GM12872 (cell line): ENCODE measurements around the gene NLRP9.
"Not testable (repeated sequence)": the region's sequence is repeated elsewhere in the genome, so short reads cannot be mapped to it uniquely, and the experiment has no call there.

ENCODE experiments used
- TF ChIP-seq, protein P1 (sequence below): IDR thresholded peaks from 3 replicates; pipeline ENCODE4 v1.5.1; 2011; ENCODE audit warnings: low read depth, mild to moderate bottlenecking, low read length, moderate library complexity; ENCODE audit not compliant: insufficient read depth

NLRP9 gene

DNA sequence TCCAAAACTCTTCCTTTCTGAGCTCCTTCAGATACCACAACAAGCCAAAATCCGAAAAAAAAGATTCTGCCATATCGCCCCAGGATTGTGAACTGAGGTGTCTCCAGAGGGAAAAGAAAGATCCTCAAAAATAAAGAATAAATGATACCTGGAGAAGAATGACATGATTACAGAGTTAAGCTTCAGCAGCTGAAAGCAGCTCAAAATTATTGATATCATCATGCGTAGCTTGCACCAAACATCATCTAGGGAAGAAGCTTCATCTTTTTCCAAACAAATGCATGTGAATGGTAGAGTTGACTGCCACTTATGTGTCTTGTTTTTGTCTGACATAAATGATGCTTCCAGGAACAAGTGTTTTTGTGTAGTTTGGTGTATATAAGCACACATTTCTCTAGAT lies at the start of gene NLRP9:
Gene NLRP9 (minus strand): TSS at position 101 of the 400 bp plus-strand sequence. CDS start 28 bp downstream, at position 73.
- TF ChIP-seq, protein P1, sequence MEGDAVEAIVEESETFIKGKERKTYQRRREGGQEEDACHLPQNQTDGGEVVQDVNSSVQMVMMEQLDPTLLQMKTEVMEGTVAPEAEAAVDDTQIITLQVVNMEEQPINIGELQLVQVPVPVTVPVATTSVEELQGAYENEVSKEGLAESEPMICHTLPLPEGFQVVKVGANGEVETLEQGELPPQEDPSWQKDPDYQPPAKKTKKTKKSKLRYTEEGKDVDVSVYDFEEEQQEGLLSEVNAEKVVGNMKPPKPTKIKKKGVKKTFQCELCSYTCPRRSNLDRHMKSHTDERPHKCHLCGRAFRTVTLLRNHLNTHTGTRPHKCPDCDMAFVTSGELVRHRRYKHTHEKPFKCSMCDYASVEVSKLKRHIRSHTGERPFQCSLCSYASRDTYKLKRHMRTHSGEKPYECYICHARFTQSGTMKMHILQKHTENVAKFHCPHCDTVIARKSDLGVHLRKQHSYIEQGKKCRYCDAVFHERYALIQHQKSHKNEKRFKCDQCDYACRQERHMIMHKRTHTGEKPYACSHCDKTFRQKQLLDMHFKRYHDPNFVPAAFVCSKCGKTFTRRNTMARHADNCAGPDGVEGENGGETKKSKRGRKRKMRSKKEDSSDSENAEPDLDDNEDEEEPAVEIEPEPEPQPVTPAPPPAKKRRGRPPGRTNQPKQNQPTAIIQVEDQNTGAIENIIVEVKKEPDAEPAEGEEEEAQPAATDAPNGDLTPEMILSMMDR = no peak

GRCh38 chr19:55781112-55781511 lies 42.9 kb upstream of the NLRP9 start:
- TF ChIP-seq, protein P1 = no peak

GRCh38 chr19:55778331-55778730 lies 40.1 kb upstream of the NLRP9 start:
- TF ChIP-seq, protein P1 = no peak

DNA sequence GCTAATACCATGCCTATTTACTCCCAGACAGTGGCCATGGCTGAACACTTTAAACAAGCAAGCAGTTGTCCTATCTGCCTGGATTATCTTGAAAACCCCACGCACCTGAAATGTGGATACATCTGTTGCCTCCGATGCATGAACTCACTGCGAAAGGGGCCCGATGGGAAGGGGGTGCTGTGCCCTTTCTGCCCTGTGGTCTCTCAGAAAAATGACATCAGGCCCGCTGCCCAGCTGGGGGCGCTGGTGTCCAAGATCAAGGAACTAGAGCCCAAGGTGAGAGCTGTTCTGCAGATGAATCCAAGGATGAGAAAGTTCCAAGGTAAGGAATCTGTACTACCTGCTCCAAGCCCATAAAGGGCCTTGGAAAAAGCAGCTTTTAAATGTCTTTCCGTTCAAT lies 39.3 kb upstream of the NLRP9 start:
- TF ChIP-seq, protein P1 = no peak

- TF ChIP-seq, protein P1 = not testable (repeated sequence)
These were observed 30.6 kb upstream of the NLRP9 start, which contains the start of gene RFPL4AL1 for GRCh38 chr19:55768818-55769217. RFPL4AL1 (plus strand) TSS chr19:55769118; CDS start chr19:55771805, 2,687 bp downstream.

DNA sequence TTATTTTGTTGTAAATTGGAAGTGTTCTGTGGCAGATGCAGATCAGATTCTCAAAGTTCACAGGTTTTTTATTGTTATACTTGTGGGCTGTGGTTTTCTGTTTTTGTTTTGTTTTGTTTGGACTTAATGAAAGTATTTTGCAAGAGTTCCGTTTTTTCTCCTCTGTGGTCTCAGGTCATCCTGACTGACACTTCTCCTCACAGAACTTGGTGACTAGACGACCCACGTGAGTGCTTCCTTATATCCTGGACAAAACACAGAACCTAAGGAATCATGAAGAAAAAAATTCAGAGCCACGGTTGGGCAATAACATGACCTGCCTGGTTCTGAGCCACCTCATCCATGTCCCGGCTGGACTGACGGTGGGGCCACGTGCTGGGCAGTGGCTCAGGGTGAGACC lies 28.3 kb upstream of the NLRP9 start:
- TF ChIP-seq, protein P1 = no peak

GRCh38 chr19:55758797-55759196 lies 20.6 kb upstream of the NLRP9 start, which contains the start of gene RFPL4A:
RFPL4A (plus strand) TSS chr19:55759097; CDS start chr19:55761801, 2,704 bp downstream.
- TF ChIP-seq, protein P1 = not testable (repeated sequence)
